HG02678 (cell line): ENCODE results near the gene HSD17B1.
"Not testable (repeated sequence)": the region's sequence is repeated elsewhere in the genome, so short reads cannot be mapped to it uniquely, and the experiment has no call there.

Experiments
- ATAC-seq: cut with Tn5 transposase; IDR thresholded peaks from one replicate; pipeline ENCODE4 v1.9.1; 2021; ENCODE audit warnings: mild to moderate bottlenecking, moderate library complexity; ENCODE audit not compliant: unreplicated experiment

Gene HSD17B1

GRCh38 chr17:42522798-42523278 lies 29.9 kb upstream of the HSD17B1 start:
- ATAC-seq = no peak

- ATAC-seq = no peak
Measured at GRCh38 chr17:42525221-42525620, 27.5 kb upstream of the HSD17B1 start.

GRCh38 chr17:42526031-42526444 lies 26.7 kb upstream of the HSD17B1 start:
- ATAC-seq = no peak

DNA sequence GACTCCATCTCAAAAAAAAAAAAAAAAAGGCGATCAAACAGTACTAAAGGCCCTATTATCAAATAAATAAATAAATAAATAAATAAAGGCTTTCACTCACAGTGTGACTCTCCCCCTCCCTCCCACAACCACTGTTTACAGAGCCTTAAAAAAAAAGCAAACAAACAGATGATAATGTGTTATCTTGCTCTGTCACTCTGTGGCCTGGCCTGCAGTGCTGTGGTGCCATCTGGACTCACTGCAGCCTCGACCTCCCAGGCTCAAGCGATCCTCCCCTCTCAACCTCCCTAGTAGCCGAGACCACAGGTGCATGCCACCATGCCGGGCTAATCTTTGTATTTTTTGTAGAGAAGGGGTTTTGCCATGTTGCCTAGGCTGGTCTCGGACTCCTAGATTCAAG lies 24.8 kb upstream of the HSD17B1 start:
- ATAC-seq = no peak

DNA sequence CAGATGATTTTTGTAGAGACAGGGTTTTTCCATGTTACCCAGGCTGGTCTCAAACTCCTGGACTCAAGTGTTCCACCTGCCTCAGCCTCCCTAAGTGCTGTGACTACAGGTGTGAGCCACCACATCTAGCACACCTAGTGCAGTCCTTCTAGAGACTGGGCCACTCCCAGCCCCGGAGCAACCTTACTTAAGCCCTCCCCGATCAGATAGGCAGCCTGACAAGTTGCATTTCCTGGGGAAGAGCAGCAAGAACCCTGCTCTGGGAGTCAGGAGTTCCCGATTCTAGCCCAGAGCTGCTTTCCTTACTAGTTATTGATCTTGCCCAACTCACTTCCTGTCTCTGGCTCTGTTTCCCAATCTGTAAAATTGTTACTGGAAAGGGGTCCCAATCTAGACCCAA lies 23.7 kb upstream of the HSD17B1 start:
- no peak for ATAC-seq

DNA sequence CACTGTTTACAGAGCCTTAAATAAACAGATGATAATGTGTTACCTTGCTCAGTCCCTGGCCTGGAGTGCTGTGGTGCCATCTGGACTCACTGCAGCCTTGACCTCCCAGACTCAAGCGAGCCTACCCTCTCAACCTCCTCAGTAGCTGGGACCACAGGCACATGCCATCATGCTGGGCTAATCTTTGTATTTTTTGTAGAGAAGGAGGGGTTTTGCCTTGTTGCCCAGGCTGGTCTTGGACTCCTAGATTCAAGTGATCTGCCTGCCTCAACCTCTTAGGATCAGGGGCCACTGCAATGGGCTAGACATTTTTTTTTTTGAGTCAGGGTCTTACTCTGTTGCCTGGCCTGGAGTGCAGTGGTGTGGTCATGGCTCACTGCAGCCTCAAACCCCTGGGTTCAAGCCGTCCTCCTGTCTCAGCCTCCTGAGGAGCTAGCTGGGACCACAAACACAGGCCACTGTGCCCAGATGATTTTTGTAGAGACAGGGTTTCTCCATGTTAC lies 21.7 kb upstream of the HSD17B1 start:
- ATAC-seq = no peak

DNA sequence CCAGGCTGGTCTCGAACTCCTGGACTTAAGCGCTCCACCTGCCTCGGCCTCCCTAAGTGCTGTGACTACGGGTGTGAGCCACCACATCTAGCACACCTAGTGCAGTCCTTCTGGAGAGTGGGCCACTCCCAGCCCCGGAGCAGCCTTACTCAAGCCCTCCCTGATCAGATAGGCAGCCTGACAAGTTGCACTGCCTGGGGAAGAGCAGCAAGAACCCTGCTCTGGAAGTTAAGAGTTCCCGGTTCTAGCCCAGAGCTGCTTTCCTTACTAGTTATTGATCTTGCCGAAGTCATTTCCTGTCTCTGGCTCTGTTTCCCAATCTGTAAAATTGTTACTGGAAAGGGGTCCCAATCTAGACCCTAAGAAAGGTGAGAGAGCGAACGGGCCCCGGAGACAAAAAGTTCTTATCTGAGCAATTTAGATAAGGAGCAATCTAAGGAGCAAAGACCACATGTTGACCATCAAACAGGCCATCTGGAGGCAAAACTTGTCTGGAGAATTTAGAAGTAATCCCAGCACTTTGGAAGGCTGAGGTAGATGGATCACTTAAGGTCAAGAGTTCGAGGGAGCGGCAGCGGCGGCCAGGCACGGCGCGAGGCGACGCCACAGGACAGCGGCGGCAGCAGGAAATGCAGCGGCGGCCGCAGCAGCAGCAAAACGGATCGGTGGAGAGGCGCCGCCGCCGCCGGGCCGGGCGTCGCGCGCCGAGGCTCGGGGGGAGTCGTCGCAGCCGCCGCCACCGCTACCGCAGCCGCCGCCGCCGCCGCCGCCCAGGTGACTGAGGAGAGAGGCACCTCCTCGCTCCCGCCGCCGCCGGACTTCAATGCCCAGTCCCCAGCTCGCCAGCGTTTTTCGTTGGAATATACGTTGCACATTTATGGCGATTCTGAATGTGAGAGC lies 21.0 kb upstream of the HSD17B1 start:
- no peak for ATAC-seq

DNA sequence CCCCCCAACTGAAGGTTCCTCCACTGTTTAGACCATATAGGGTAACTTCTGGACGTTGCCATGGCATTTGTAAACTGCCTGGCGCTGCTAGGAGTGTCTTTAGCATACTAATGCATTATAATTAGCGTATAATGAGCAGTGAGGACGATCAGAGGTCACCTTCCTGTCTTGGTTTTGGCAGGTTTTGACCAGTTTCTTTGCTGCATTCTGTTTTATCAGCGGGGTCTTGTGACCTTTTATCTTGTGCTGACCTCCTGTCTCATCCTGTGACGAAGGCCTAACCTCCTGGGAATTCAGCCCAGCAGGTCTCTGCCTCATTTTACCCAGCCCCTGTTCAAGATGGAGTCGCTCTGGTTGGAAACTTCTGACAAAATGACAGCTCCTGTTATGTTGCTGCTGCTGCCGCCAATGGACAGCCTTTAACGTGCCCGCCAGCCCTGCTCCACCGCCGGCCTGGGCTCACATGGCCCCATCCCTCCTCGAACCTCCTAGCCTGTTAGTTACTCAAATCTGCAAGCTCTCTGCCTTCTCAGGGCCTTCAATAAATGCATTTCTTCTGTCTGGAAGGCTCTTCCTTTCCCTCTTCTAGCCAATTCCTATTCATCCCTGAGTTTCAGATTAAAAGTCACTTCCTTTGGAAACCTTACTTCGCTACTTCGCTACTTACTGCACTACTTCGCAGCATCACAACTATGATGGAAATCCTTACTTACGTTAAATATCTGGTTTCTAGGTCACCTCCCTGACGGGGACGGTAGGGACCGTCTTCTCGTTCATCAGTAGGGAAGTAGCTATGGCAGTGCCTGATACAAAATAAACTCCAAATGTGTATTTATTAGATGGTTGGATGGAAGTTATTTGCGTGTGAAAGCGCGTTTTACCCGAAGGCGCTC lies 17.3 kb upstream of the HSD17B1 start:
- no peak for ATAC-seq

GRCh38 chr17:42536048-42536371 lies 16.7 kb upstream of the HSD17B1 start, which contains the start of gene NAGLU:
Gene NAGLU, plus strand, starts transcription at chr17:42536241. Its CDS starts 32 bp downstream, at chr17:42536273.
- ATAC-seq = peak; percentile 85

DNA sequence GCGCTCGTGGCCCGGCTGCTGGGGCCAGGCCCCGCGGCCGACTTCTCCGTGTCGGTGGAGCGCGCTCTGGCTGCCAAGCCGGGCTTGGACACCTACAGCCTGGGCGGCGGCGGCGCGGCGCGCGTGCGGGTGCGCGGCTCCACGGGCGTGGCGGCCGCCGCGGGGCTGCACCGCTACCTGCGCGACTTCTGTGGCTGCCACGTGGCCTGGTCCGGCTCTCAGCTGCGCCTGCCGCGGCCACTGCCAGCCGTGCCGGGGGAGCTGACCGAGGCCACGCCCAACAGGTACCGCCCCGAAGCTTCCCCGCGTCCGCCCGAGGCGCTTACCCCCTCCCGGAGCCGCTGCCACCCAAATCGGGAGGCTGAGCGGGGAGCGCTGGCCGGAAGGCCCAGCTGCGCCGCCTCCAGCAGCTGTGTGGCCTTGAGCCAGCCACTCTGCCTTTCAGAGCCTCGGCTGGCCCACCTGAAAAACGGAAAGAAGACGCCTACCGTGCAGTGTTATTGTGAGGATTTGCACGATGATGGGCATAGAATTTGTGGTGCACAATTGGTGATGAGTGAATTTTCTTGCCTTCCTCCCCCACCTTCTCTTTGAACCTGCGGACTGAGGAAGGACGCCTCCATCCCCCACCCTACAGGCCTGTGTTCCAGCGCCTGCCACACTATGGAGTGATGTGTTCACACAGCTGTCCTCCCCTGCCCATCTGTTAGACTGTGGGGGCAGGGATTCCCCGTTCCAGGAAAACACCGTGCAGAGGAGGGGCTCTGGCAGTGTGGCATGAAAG lies 16.2 kb upstream of the HSD17B1 start:
- peak; percentile 67 for ATAC-seq

DNA sequence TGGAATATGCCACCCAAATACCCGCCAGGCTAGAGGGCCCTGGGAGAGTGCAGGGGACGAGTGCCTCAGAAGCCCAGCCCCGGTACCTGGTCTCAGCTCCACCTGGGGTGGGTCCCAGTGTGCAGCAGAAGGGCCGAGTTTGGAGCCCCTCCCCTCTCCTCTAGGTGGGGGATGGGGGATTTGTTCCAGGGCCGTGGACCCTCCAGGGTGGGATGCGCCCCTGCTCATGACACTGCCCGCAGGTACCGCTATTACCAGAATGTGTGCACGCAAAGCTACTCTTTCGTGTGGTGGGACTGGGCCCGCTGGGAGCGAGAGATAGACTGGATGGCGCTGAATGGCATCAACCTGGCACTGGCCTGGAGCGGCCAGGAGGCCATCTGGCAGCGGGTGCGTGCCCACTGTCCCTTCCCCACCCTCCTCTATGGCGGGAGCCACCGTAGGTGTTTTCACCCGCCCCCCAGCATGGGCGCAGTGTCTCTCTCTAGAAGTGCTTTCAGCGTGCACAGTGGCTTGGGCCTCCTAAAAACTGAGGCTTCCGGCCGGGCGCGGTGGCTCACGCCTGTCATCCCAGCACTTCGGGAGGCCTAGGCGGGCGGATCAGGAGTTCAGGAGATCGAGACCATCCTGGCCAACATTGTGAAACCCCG lies 15.4 kb upstream of the HSD17B1 start:
- ATAC-seq = no peak

- ATAC-seq = no peak
Measured at GRCh38 chr17:42537826-42538451, 14.8 kb upstream of the HSD17B1 start.

GRCh38 chr17:42538482-42538881 lies 14.2 kb upstream of the HSD17B1 start:
- ATAC-seq = no peak

DNA sequence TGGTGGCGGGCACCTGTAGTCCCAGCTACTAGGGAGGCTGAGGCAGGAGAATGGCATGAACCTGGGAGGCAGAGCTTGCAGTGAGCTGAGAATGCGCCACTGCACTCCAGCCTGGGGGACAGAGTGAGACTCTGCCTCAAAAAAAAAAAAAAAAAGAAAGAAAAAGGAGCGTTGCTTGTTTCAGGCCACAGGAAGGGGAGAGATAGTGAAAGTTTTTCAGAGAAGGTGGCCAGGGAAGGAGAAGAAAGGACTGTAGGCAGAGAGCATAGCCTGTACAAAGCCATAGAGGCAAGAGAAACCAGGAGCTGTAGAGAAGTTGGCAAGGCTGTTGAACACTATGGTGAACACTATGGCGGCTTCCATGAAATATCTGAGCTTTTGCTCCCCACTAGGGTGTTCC lies 12.2 kb upstream of the HSD17B1 start:
- not testable (repeated sequence) for ATAC-seq

GRCh38 chr17:42541041-42541833 lies 11.5 kb upstream of the HSD17B1 start:
- ATAC-seq = no peak

DNA sequence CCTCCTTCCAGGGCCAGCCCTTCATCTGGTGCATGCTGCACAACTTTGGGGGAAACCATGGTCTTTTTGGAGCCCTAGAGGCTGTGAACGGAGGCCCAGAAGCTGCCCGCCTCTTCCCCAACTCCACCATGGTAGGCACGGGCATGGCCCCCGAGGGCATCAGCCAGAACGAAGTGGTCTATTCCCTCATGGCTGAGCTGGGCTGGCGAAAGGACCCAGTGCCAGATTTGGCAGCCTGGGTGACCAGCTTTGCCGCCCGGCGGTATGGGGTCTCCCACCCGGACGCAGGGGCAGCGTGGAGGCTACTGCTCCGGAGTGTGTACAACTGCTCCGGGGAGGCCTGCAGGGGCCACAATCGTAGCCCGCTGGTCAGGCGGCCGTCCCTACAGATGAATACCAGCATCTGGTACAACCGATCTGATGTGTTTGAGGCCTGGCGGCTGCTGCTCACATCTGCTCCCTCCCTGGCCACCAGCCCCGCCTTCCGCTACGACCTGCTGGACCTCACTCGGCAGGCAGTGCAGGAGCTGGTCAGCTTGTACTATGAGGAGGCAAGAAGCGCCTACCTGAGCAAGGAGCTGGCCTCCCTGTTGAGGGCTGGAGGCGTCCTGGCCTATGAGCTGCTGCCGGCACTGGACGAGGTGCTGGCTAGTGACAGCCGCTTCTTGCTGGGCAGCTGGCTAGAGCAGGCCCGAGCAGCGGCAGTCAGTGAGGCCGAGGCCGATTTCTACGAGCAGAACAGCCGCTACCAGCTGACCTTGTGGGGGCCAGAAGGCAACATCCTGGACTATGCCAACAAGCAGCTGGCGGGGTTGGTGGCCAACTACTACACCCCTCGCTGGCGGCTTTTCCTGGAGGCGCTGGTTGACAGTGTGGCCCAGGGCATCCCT lies 9.3 kb upstream of the HSD17B1 start:
- no peak for ATAC-seq

GRCh38 chr17:42544874-42545283 lies 7.8 kb upstream of the HSD17B1 start:
- ATAC-seq = no peak
